ENCODE measurements around the gene SRMS. TPM values are rescaled to one million over a fixed set of nuclear protein-coding genes. Genes with fewer than 3 reads are reported as not detected.

SRMS gene
- polyA plus RNA-seq, 1 donor (not counting 4 experiments of a cell fraction or from before 2014, with no cell fraction given): 0.10 TPM

GRCh38 chr20:63565699-63566335, 18.3 kb upstream of the SRMS start:
- Histone ChIP-seq H3K27me3 (ENCODE audit: control insufficient read depth, extremely low read depth, insufficient read depth, low read length) (no peaks in the 10 kb centered on the region), H3K4me1 (ENCODE audit: control insufficient read depth, extremely low read depth, insufficient read depth, low read length) (no peaks in the 10 kb centered on the region), H3K27ac (ENCODE audit: control insufficient read depth, insufficient read depth, low read length) (no peak overlapping the region), H3K9ac (ENCODE audit: control insufficient read depth, extremely low read depth, insufficient read depth, low read length) (no peak overlapping the region), H3K9me1 (ENCODE audit: control insufficient read depth, extremely low read depth, insufficient read depth, low read length) (no peaks in the 10 kb centered on the region), H3K9me3 (ENCODE audit: control insufficient read depth, low read depth, low read length) (no peaks in the 10 kb centered on the region), H3K79me2 (ENCODE audit: control insufficient read depth, insufficient read depth, low read length) (peaks cover 12% of the 10 kb centered on the region), H3K4me2 (ENCODE audit: control insufficient read depth, extremely low read depth, insufficient read depth, low read depth, low read length) (no peak overlapping the region), H2AFZ (ENCODE audit: control insufficient read depth, low read length) (no peak overlapping the region), H4K20me1 (ENCODE audit: control insufficient read depth, extremely low read depth, insufficient read depth, low read length) (peaks cover 8% of the 10 kb centered on the region), H3K4me3 (ENCODE audit: control insufficient read depth in 2 of 3, extremely low read depth in 1 of 3, insufficient read depth in 2 of 3, low read depth in 1 of 3, low read length in 3 of 3) (no peak overlapping the region), H3K36me3 (ENCODE audit: control insufficient read depth in 2 of 2, extremely low read depth in 1 of 2, insufficient read depth in 2 of 2, low read length in 2 of 2) (peaks cover 14 to 46% of the 10 kb centered on the region in 2 experiments)
- FAIRE-seq (no peak), DNase-seq (ENCODE audit: low read depth, low spot score) (no peak)
- TF ChIP-seq CTCF (optimal IDR thresholded peaks at IDR 0.05 in 1 of 3, IDR thresholded peaks at IDR 0.05 in 1 of 3, conservative IDR thresholded peaks at IDR 0.05 in 1 of 3; ENCODE audit: extremely low read depth in 1 of 3, insufficient read depth in 2 of 3, low read length in 3 of 3) (no peak), EZH2 (IDR thresholded peaks at IDR 0.05; ENCODE audit: low read length) (no peak)
- dilution Hi-C loops (cut with MboI; ENCODE audit: extremely low pct_ligation_motif_present, low sequenced_read_pairs): no loop called here

- no peak overlapping the region for H2AFZ ChIP-seq (ENCODE audit: control insufficient read depth, low read length)
- H4K20me1 ChIP-seq (ENCODE audit: control insufficient read depth, extremely low read depth, insufficient read depth, low read length): peaks cover 8% of the 10 kb centered on the region
- no peak overlapping the region for H3K9ac ChIP-seq (ENCODE audit: control insufficient read depth, extremely low read depth, insufficient read depth, low read length)
- DNase-seq (ENCODE audit: low read depth, low spot score) (no peak), FAIRE-seq (no peak)
- no peaks in the 10 kb centered on the region for H3K4me1 ChIP-seq (ENCODE audit: control insufficient read depth, extremely low read depth, insufficient read depth, low read length)
- peaks cover 12% of the 10 kb centered on the region for H3K79me2 ChIP-seq (ENCODE audit: control insufficient read depth, insufficient read depth, low read length)
- H3K27ac ChIP-seq (ENCODE audit: control insufficient read depth, insufficient read depth, low read length): no peak overlapping the region
- no peak overlapping the region for H3K4me2 ChIP-seq (ENCODE audit: control insufficient read depth, extremely low read depth, insufficient read depth, low read depth, low read length)
- no peaks in the 10 kb centered on the region for H3K27me3 ChIP-seq (ENCODE audit: control insufficient read depth, extremely low read depth, insufficient read depth, low read length)
- H3K36me3 ChIP-seq (ENCODE audit: control insufficient read depth in 2 of 2, extremely low read depth in 1 of 2, insufficient read depth in 2 of 2, low read length in 2 of 2): peaks cover 20 to 52% of the 10 kb centered on the region in 2 experiments
- no peaks in the 10 kb centered on the region for H3K9me1 ChIP-seq (ENCODE audit: control insufficient read depth, extremely low read depth, insufficient read depth, low read length)
- no peak for TF ChIP-seq EZH2 (IDR thresholded peaks at IDR 0.05; ENCODE audit: low read length)
- no peak for TF ChIP-seq CTCF (optimal IDR thresholded peaks at IDR 0.05 in 1 of 3, IDR thresholded peaks at IDR 0.05 in 1 of 3, conservative IDR thresholded peaks at IDR 0.05 in 1 of 3; ENCODE audit: extremely low read depth in 1 of 3, insufficient read depth in 2 of 3, low read length in 3 of 3)
- no peaks in the 10 kb centered on the region for H3K9me3 ChIP-seq (ENCODE audit: control insufficient read depth, low read depth, low read length)
- no peak overlapping the region for H3K4me3 ChIP-seq (ENCODE audit: control insufficient read depth in 2 of 3, extremely low read depth in 1 of 3, insufficient read depth in 2 of 3, low read depth in 1 of 3, low read length in 3 of 3)
- dilution Hi-C loops (cut with MboI; ENCODE audit: extremely low pct_ligation_motif_present, low sequenced_read_pairs): no loop called here
Observed at GRCh38 chr20:63565021-63565698, 17.6 kb upstream of the SRMS start.
